Measurements from ENCODE around the gene KIF26B.

The KIF26B gene

GRCh38 chr1:245298781-245299180 is 144.0 kb downstream of the KIF26B start:
- H3K36me3 ChIP-seq (ENCODE audit: insufficient read depth, low read length), result no peaks in the 10 kb centered on the region
- H3K4me1 ChIP-seq (ENCODE audit: insufficient read depth, low read length), result no peaks in the 10 kb centered on the region
- no peak for DNase-seq
- no peaks in the 10 kb centered on the region for H3K27me3 ChIP-seq (ENCODE audit: insufficient read depth, low read length, poor library complexity)
- TF ChIP-seq, protein P1, sequence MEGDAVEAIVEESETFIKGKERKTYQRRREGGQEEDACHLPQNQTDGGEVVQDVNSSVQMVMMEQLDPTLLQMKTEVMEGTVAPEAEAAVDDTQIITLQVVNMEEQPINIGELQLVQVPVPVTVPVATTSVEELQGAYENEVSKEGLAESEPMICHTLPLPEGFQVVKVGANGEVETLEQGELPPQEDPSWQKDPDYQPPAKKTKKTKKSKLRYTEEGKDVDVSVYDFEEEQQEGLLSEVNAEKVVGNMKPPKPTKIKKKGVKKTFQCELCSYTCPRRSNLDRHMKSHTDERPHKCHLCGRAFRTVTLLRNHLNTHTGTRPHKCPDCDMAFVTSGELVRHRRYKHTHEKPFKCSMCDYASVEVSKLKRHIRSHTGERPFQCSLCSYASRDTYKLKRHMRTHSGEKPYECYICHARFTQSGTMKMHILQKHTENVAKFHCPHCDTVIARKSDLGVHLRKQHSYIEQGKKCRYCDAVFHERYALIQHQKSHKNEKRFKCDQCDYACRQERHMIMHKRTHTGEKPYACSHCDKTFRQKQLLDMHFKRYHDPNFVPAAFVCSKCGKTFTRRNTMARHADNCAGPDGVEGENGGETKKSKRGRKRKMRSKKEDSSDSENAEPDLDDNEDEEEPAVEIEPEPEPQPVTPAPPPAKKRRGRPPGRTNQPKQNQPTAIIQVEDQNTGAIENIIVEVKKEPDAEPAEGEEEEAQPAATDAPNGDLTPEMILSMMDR (IDR thresholded peaks at IDR 0.05; ENCODE audit: borderline replicate concordance, extremely low read depth, low read length, poor library complexity, severe bottlenecking), result no peak
- no peak for TF ChIP-seq EZH2 (IDR thresholded peaks at IDR 0.05; ENCODE audit: borderline replicate concordance, low read depth, low read length, severe bottlenecking)
- H3K9ac ChIP-seq (ENCODE audit: low read depth, low read length), result no peak overlapping the region
- H2AFZ ChIP-seq (ENCODE audit: low read depth, low read length), result no peak overlapping the region
- ATAC-seq (ENCODE audit: insufficient read depth, low read depth), result no peak
- no peaks in the 10 kb centered on the region for H3K79me2 ChIP-seq (ENCODE audit: insufficient read depth, low read length)
- H3K4me2 ChIP-seq (ENCODE audit: insufficient read depth, low read length), result no peak overlapping the region
- H3K9me3 ChIP-seq (ENCODE audit: insufficient read depth, low read length, severe bottlenecking), result no peaks in the 10 kb centered on the region
- no peak overlapping the region for H3K27ac ChIP-seq (ENCODE audit: low read length)
- H4K20me1 ChIP-seq (ENCODE audit: insufficient read depth, low read length), result no peaks in the 10 kb centered on the region
- no peak overlapping the region for H3K4me3 ChIP-seq (ENCODE audit: low read depth in 1 of 2, low read length in 2 of 2)

GRCh38 chr1:245301162-245301580 is 146.4 kb downstream of the KIF26B start:
- no peak for DNase-seq

GRCh38 chr1:245301921-245302320 is 147.1 kb downstream of the KIF26B start:
- no peaks in the 10 kb centered on the region for H3K9me3 ChIP-seq (ENCODE audit: insufficient read depth, low read length, severe bottlenecking)
- H3K36me3 ChIP-seq (ENCODE audit: insufficient read depth, low read length), result no peaks in the 10 kb centered on the region
- no peaks in the 10 kb centered on the region for H3K79me2 ChIP-seq (ENCODE audit: insufficient read depth, low read length)
- no peak overlapping the region for H3K27ac ChIP-seq (ENCODE audit: low read length)
- no peak for DNase-seq
- H3K4me1 ChIP-seq (ENCODE audit: insufficient read depth, low read length), result no peaks in the 10 kb centered on the region
- TF ChIP-seq, protein P1 (IDR thresholded peaks at IDR 0.05; ENCODE audit: borderline replicate concordance, extremely low read depth, low read length, poor library complexity, severe bottlenecking), result no peak
- TF ChIP-seq EZH2 (IDR thresholded peaks at IDR 0.05; ENCODE audit: borderline replicate concordance, low read depth, low read length, severe bottlenecking), result no peak
- no peak overlapping the region for H3K4me2 ChIP-seq (ENCODE audit: insufficient read depth, low read length)
- no peaks in the 10 kb centered on the region for H4K20me1 ChIP-seq (ENCODE audit: insufficient read depth, low read length)
- H2AFZ ChIP-seq (ENCODE audit: low read depth, low read length), result no peak overlapping the region
- no peaks in the 10 kb centered on the region for H3K27me3 ChIP-seq (ENCODE audit: insufficient read depth, low read length, poor library complexity)
- ATAC-seq (ENCODE audit: insufficient read depth, low read depth), result no peak
- no peak overlapping the region for H3K9ac ChIP-seq (ENCODE audit: low read depth, low read length)
- H3K4me3 ChIP-seq (ENCODE audit: low read depth in 1 of 2, low read length in 2 of 2), result no peak overlapping the region

More at GRCh38 chr1:245301162-245301580, 146.4 kb downstream of the KIF26B start:
- Histone ChIP-seq H2AFZ (ENCODE audit: low read depth, low read length) (no peak overlapping the region), H3K4me2 (ENCODE audit: insufficient read depth, low read length) (no peak overlapping the region), H4K20me1 (ENCODE audit: insufficient read depth, low read length) (no peaks in the 10 kb centered on the region), H3K27ac (ENCODE audit: low read length) (no peak overlapping the region), H3K9ac (ENCODE audit: low read depth, low read length) (no peak overlapping the region), H3K36me3 (ENCODE audit: insufficient read depth, low read length) (no peaks in the 10 kb centered on the region), H3K4me1 (ENCODE audit: insufficient read depth, low read length) (no peaks in the 10 kb centered on the region), H3K4me3 (ENCODE audit: low read depth in 1 of 2, low read length in 2 of 2) (no peak overlapping the region), H3K27me3 (ENCODE audit: insufficient read depth, low read length, poor library complexity) (no peaks in the 10 kb centered on the region), H3K9me3 (ENCODE audit: insufficient read depth, low read length, severe bottlenecking) (no peaks in the 10 kb centered on the region), H3K79me2 (ENCODE audit: insufficient read depth, low read length) (no peaks in the 10 kb centered on the region)
- ATAC-seq (ENCODE audit: insufficient read depth, low read depth), result no peak
- no peak for TF ChIP-seq EZH2 (IDR thresholded peaks at IDR 0.05; ENCODE audit: borderline replicate concordance, low read depth, low read length, severe bottlenecking)
- TF ChIP-seq, protein P1 (IDR thresholded peaks at IDR 0.05; ENCODE audit: borderline replicate concordance, extremely low read depth, low read length, poor library complexity, severe bottlenecking), result no peak

GRCh38 chr1:245304698-245305097 is 149.9 kb downstream of the KIF26B start:
- H3K4me2 ChIP-seq (ENCODE audit: insufficient read depth, low read length), result no peak overlapping the region
- no peak overlapping the region for H2AFZ ChIP-seq (ENCODE audit: low read depth, low read length)
- no peaks in the 10 kb centered on the region for H3K27me3 ChIP-seq (ENCODE audit: insufficient read depth, low read length, poor library complexity)
- H4K20me1 ChIP-seq (ENCODE audit: insufficient read depth, low read length), result no peaks in the 10 kb centered on the region
- H3K79me2 ChIP-seq (ENCODE audit: insufficient read depth, low read length), result no peaks in the 10 kb centered on the region
- no peak for ATAC-seq (ENCODE audit: insufficient read depth, low read depth)
- no peak overlapping the region for H3K4me3 ChIP-seq (ENCODE audit: low read depth in 1 of 2, low read length in 2 of 2)
- no peaks in the 10 kb centered on the region for H3K9me3 ChIP-seq (ENCODE audit: insufficient read depth, low read length, severe bottlenecking)
- DNase-seq, result no peak
- no peak overlapping the region for H3K9ac ChIP-seq (ENCODE audit: low read depth, low read length)
- no peak for TF ChIP-seq EZH2 (IDR thresholded peaks at IDR 0.05; ENCODE audit: borderline replicate concordance, low read depth, low read length, severe bottlenecking)
- TF ChIP-seq, protein P1 (IDR thresholded peaks at IDR 0.05; ENCODE audit: borderline replicate concordance, extremely low read depth, low read length, poor library complexity, severe bottlenecking), result no peak
- no peaks in the 10 kb centered on the region for H3K4me1 ChIP-seq (ENCODE audit: insufficient read depth, low read length)
- H3K27ac ChIP-seq (ENCODE audit: low read length), result no peak overlapping the region
- no peaks in the 10 kb centered on the region for H3K36me3 ChIP-seq (ENCODE audit: insufficient read depth, low read length)

All from DND-41 (cell line).